SW 1271 (cell line): Measurements from ENCODE around the gene TECRL.

ENCODE experiments used
- DNase-seq, 2 experiments: peaks; one replicate each; lab custom pipeline; 2025; lab: John Stamatoyannopoulos, UW

Gene TECRL

GRCh38 chr4:64409300-64409699 is at the start of gene TECRL:
Gene TECRL, minus strand, starts transcription at chr4:64409450. Its CDS starts 99 bp downstream, at chr4:64409351.
- DNase-seq = no peak

GRCh38 chr4:64432674-64433073 is 23.4 kb upstream of the TECRL start:
- DNase-seq = no peak

- no peak for DNase-seq
Observed at GRCh38 chr4:64430933-64431332, 21.7 kb upstream of the TECRL start.

GRCh38 chr4:64417974-64418373 is 8.7 kb upstream of the TECRL start:
- no peak for DNase-seq

- no peak for DNase-seq
Observed at GRCh38 chr4:64407000-64407399, 2.2 kb downstream of the TECRL start.

- no peak for DNase-seq
Observed at GRCh38 chr4:64405761-64406160, 3.5 kb downstream of the TECRL start.

- no peak for DNase-seq
Observed at GRCh38 chr4:64402684-64403083, 6.6 kb downstream of the TECRL start.

GRCh38 chr4:64399313-64400109 is 9.7 kb downstream of the TECRL start:
- no peak for DNase-seq

GRCh38 chr4:64394469-64394868 is 14.8 kb downstream of the TECRL start:
- no peak for DNase-seq

- DNase-seq = no peak
Observed at GRCh38 chr4:64388252-64388651, 21.0 kb downstream of the TECRL start.

- no peak for DNase-seq
Observed at GRCh38 chr4:64385220-64385619, 24.0 kb downstream of the TECRL start.

- DNase-seq = no peak
Observed at GRCh38 chr4:64384237-64385203, 24.7 kb downstream of the TECRL start.

- DNase-seq = no peak
Observed at GRCh38 chr4:64368741-64369140, 40.5 kb downstream of the TECRL start.

- DNase-seq = no peak
Observed at GRCh38 chr4:64361399-64361740, 47.9 kb downstream of the TECRL start.

- no peak for DNase-seq
Observed at GRCh38 chr4:64360664-64361398, 48.4 kb downstream of the TECRL start.

GRCh38 chr4:64359489-64359888 is 49.8 kb downstream of the TECRL start:
- DNase-seq = no peak

- no peak for DNase-seq
Observed at GRCh38 chr4:64353904-64354303, 55.3 kb downstream of the TECRL start.

GRCh38 chr4:64341711-64342110 is 67.5 kb downstream of the TECRL start:
- DNase-seq = no peak

- no peak for DNase-seq
Observed at GRCh38 chr4:64340218-64341110, 68.8 kb downstream of the TECRL start.

GRCh38 chr4:64334964-64335363 is 74.3 kb downstream of the TECRL start:
- no peak for DNase-seq

GRCh38 chr4:64330143-64330542 is 79.1 kb downstream of the TECRL start:
- no peak for DNase-seq
